HFFc6 (cell line): ENCODE measurements around the gene AKAP6. TPM values are rescaled to one million over a fixed set of nuclear protein-coding genes. Genes with fewer than 3 reads are reported as not detected.
A peak's percentile ranks its signal among the peaks of the same experiment; 100 is the strongest.

ENCODE experiments used
- DNase-seq: peaks from one replicate; pipeline ENCODE4 v3.0.0-alpha.2; 2018
- H3K27ac Mint-ChIP-seq: 2 replicates; pipeline ENCODE4 v1.8.0; 2020; ENCODE audit warnings: mild to moderate bottlenecking, mixed read lengths
- H3K27me3 Mint-ChIP-seq: 2 replicates; pipeline ENCODE4 v1.8.0; 2021; ENCODE audit warnings: mild to moderate bottlenecking, moderate library complexity, mixed read lengths; ENCODE audit not compliant: insufficient read depth
- H3K36me3 Mint-ChIP-seq: 2 replicates; pipeline ENCODE4 v1.8.0; 2021; ENCODE audit warnings: low read depth, mixed read lengths
- H3K4me1 Mint-ChIP-seq: 2 replicates; pipeline ENCODE4 v1.8.0; 2020; ENCODE audit warnings: low read depth, mixed read lengths
- H3K4me3 Mint-ChIP-seq: 2 replicates; pipeline ENCODE4 v1.8.0; 2020; ENCODE audit warnings: mild to moderate bottlenecking, moderate library complexity, mixed read lengths
- H3K9me3 Mint-ChIP-seq: 2 replicates; pipeline ENCODE4 v1.8.0; 2020; ENCODE audit warnings: mild to moderate bottlenecking, mixed read lengths
- CTCF ChIP-seq: fragments of 200-600 bp; sonication (generic); IDR thresholded peaks from 2 replicates; pipeline ENCODE4 v1.5.0; 2021; ENCODE audit warnings: antibody characterized with exemption, mild to moderate bottlenecking
- total RNA-seq, 6 experiments: library from RNA; stranded (reverse); fragmentation: NEBNext Ultra II Directional; extraction: Animal tissue kit (Norgen Biotek cat#: 25700); gene quantifications; 2 replicates in 1 of 6; 3 replicates in 5 of 6; pipeline ENCODE4 v1.2.3, GENCODE V29; 2021

Gene AKAP6
- total RNA-seq, 6 experiments from 2014 or later, result 6.1 to 9.8 (median 6.5) TPM

DNA sequence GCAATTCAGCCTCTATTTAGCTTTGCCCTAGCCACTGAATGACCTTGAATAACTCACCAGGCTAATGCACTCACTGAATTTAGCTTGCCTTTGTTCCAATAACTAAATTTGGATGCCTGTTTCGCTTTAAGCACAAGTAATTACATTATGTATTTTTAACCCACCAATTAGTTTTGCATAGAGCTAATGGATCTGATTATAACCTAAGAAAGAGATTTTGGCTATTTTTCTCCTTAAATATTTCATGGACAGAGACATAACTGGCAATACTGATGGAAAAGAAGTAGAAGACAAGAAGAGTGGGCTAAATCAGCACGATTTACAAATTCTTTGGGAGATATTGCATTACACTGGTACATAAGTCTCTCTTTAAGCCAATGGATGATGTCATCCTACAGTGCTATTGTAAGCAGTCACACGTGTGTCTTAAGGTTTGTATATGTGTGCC, 85.7 kb downstream of the AKAP6 start:
- no peak for TF ChIP-seq CTCF
- H3K27ac Mint-ChIP-seq, result no peak overlapping the region
- peaks cover 50% of the 10 kb centered on the region for H3K4me1 Mint-ChIP-seq
- H3K27me3 Mint-ChIP-seq, result no peaks in the 10 kb centered on the region
- H3K4me3 Mint-ChIP-seq, result no peak overlapping the region
- DNase-seq, result no peak
- no peaks in the 10 kb centered on the region for H3K36me3 Mint-ChIP-seq
- no peaks in the 10 kb centered on the region for H3K9me3 Mint-ChIP-seq

GRCh38 chr14:32417956-32418552, 89.0 kb downstream of the AKAP6 start:
- TF ChIP-seq CTCF, result no peak
- Mint-ChIP-seq H3K36me3 (0 out of 2 replicates have a peak, but pooled peaks cover 4% of the 10 kb centered on the region), H3K27ac (peak overlapping the region; percentile 63), H3K4me3 (no peak overlapping the region; the same call in 1 of the 2 replicates), H3K27me3 (no peaks in the 10 kb centered on the region), H3K9me3 (peaks cover 11% of the 10 kb centered on the region), H3K4me1 (peaks cover 52% of the 10 kb centered on the region)
- peak; percentile 32 for DNase-seq

DNA sequence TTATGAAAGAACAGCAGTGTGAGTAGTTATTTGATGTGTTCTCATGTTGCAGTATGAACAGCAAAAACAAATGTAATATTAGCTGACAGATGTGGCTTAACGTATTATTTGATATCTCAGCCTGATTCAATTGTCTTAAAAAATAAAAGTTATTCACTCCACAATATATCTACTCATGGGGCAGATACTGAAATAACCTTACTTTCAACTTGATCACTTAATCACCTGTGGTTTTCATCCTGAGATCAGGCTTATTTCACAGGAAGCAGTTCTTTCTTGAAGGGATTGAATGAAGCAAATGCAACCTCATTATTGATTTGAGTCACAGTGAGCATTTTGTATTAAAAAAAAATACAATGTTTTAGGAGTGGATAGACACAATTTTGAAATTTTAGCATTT, 90.3 kb downstream of the AKAP6 start:
- H3K9me3 Mint-ChIP-seq, result peaks cover 13% of the 10 kb centered on the region
- no peak for DNase-seq
- peaks cover 40% of the 10 kb centered on the region for H3K4me1 Mint-ChIP-seq
- no peak overlapping the region for H3K4me3 Mint-ChIP-seq
- no peak overlapping the region for H3K27ac Mint-ChIP-seq
- H3K36me3 Mint-ChIP-seq, result 0 out of 2 replicates have a peak, but pooled peaks cover 4% of the 10 kb centered on the region
- no peak for TF ChIP-seq CTCF
- no peaks in the 10 kb centered on the region for H3K27me3 Mint-ChIP-seq

GRCh38 chr14:32421781-32422180, 92.7 kb downstream of the AKAP6 start:
- H3K4me3 Mint-ChIP-seq, result no peak overlapping the region
- no peak for DNase-seq
- H3K27me3 Mint-ChIP-seq, result no peaks in the 10 kb centered on the region
- peaks cover 38% of the 10 kb centered on the region for H3K4me1 Mint-ChIP-seq
- TF ChIP-seq CTCF, result no peak
- peaks cover 13% of the 10 kb centered on the region for H3K9me3 Mint-ChIP-seq
- no peak overlapping the region for H3K27ac Mint-ChIP-seq
- 0 out of 2 replicates have a peak, but pooled peaks cover 4% of the 10 kb centered on the region for H3K36me3 Mint-ChIP-seq

GRCh38 chr14:32422440-32422839, 93.3 kb downstream of the AKAP6 start:
- no peak overlapping the region for H3K27ac Mint-ChIP-seq
- H3K9me3 Mint-ChIP-seq, result peaks cover 13% of the 10 kb centered on the region
- no peaks in the 10 kb centered on the region for H3K27me3 Mint-ChIP-seq
- H3K36me3 Mint-ChIP-seq, result 0 out of 2 replicates have a peak, but pooled peaks cover 4% of the 10 kb centered on the region
- H3K4me3 Mint-ChIP-seq, result no peak overlapping the region
- H3K4me1 Mint-ChIP-seq, result peaks cover 41% of the 10 kb centered on the region
- DNase-seq, result no peak
- TF ChIP-seq CTCF, result no peak
